Vagina (tissue), 2 donors: Measurements from ENCODE around the gene KIF16B.

Experiments used
- CTCF ChIP-seq, 3 experiments: fragments of 450-650 bp in 2 of 3; fragments of 200-600 bp in 1 of 3; sonication (generic) in 1 of 3; IDR thresholded peaks; one replicate each; pipeline ENCODE4 v1.5.1; 2017 to 2019; ENCODE audit warnings: antibody characterized with exemption in 3 of 3, mild to moderate bottlenecking in 2 of 3, moderate library complexity in 2 of 3
- POLR2A ChIP-seq, 2 donors: fragments of 450-650 bp; IDR thresholded peaks; one replicate each; pipeline ENCODE4 v1.6.1; 2017; ENCODE audit warnings: antibody characterized with exemption in 2 of 2, mild to moderate bottlenecking in 2 of 2, moderate library complexity in 2 of 2
- POLR2AphosphoS5 ChIP-seq, 2 donors: sonication (generic); formaldehyde crosslinking; IDR thresholded peaks; one replicate each; pipeline ENCODE4 v1.9.0; 2017; ENCODE audit warnings: antibody characterized with exemption in 2 of 2, mild to moderate bottlenecking in 2 of 2, low read depth in 1 of 2; ENCODE audit not compliant: insufficient read depth in 1 of 2

- TF ChIP-seq CTCF (IDR thresholded peaks at IDR 0.05) = no peak
- TF ChIP-seq POLR2A (IDR thresholded peaks at IDR 0.05) = no peak
- no peak for TF ChIP-seq POLR2AphosphoS5 (IDR thresholded peaks at IDR 0.05; ENCODE audit: insufficient read depth in 1 of 2, low read depth in 1 of 2)
Observed at GRCh38 chr20:16314320-16314719, 258.9 kb downstream of the KIF16B start.
